ENCODE measurements around the gene DLX4.

DLX4 gene

DNA sequence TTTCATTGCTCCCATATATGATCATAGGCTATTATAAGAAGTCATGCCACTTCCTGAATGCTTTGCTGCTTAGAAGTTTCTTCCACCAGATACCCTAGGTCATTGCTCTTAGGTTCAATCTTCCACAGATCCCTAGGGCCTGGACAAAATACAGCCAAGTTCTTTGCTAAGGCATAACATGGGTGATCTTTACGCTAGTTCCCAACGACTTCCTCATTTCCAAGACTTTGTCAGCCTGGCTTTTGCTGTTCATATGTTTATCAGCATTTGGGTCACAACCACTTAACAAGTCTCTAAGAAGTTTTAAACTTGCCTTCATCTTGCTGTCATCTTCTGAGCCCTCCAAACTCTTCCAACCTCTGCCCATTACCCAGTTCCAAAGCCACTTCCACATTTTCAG, 46.2 kb downstream of the DLX4 start:
- no peak overlapping the region for H3K4me3 ChIP-seq (ENCODE audit: low read length)
- TF ChIP-seq ZNF274 (IDR thresholded peaks at IDR 0.05; ENCODE audit: low read depth, low read length), result no peak

DNA sequence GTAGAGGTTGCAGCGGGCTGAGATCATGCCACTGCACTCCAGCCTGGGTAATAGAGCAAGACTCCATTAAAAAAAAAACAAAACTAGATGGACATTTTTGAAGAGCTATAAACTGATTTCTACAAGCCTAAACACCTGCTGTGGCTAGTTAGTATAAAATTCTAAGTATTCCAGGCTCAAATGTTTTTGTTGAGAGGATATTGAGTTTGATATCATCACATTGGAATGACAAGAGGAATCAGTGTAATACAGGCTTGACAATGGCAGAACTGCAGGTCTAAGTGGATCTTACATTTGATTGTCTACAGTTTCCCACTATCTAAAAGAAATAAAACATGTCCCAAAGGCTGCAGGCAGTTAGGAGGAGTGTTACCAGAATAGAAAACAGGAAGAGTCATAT, 49.9 kb downstream of the DLX4 start:
- H3K4me3 ChIP-seq (ENCODE audit: low read length), result no peak overlapping the region
- TF ChIP-seq ZNF274 (IDR thresholded peaks at IDR 0.05; ENCODE audit: low read depth, low read length), result no peak

DNA sequence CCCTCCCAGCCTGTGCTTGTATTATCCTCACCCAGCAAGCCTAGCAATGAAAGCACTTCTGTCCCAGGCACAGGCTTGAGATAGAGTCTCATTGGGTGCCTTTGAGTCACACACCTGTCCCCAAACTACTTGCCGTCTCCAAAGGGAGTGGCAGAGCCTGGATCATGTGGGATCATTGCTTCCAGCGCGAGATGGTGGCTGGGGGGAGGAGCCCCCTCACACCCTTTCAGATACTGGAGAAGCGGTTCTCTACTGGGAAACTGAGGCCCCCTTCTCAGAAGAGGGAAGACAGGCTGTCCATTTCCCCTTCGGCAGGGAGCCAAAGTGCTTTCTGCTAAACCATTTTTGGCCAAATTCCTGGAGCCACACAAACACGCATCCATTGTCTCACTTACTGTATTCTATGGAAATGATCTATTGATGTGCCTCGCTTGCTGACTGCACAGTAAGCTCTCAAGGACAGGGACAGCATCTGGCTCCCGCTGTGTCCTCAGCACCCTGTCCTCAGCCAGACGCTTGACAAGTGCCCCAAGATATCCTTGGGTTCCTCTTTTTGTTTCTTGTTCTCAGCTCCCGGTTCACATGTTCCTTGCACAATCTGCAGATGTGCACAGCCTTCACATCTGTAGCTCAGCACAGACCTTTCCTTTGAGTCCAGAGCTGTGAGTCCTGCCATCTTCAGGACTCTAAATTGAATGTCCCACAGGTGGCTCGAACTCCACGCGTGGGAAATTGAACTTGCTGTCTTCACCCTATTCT, 52.0 kb downstream of the DLX4 start:
- no peak for TF ChIP-seq ZNF274 (IDR thresholded peaks at IDR 0.05; ENCODE audit: low read depth, low read length)
- H3K4me3 ChIP-seq (ENCODE audit: low read length), result no peak overlapping the region

DNA sequence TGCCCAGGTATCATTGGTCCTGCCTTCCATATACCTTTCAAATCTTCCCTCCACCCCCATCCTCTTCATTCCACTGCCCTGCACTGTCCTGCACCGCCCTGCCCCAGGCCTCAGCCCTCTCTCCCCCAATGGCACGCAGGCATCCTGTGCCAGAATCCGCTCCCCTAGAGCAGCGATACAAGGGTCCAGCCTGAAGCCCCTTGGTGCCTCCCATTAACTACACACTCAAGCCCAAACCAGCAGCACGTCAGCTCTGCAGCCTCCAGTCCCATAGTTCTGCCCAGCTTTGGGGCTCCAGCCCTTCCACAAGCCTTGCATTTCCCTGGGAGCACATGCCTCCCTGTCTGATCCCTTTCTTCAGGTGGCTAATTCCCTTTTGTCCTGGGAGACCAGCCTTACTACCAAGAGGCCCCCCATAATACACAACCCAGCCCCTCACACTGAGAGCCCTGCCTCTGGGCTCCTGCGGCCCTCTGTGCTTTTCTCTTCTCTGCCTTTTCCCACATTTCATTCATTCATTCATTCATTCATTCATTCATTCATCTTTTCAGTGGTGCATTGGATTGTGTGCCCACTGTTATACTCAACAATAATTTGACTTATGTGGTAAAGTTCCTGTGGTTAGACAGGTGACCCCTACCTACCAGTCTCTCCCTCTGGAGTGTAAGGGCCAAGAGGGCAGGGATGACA, 52.8 kb downstream of the DLX4 start:
- no peak for TF ChIP-seq ZNF274 (IDR thresholded peaks at IDR 0.05; ENCODE audit: low read depth, low read length)
- no peak overlapping the region for H3K4me3 ChIP-seq (ENCODE audit: low read length)

DNA sequence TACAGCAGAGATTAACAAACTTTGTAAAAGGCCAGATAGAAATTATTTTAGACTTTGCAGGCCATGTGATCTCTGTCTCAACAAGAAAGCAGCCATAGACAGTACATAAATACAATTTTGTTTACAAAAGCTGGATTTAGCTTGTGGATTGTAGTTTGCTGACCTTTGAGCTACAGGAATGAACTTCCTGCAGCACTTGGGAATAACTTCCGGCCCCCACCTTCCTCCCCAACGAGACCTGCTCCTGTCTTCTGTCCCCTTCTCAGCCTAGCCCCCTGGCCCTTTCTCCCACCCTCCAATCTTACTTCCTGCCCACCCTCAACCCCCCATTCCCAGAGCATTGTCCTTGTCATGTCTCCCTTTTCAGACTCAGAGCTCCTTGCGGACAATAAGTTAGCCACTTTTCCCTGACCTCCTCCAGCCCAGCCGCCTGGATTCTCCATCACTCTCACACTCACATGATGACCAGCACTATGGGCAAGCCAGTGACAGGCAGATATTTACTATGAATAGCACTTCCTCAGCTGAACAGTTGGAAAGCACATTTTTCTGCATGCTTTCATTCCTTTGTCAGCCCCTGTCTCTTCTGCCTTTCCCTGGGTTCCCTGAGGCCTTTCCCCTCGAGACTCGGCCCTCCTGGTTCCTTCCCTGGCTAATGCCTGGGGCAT, 53.6 kb downstream of the DLX4 start:
- H3K4me3 ChIP-seq (ENCODE audit: low read length), result no peak overlapping the region
- TF ChIP-seq ZNF274 (IDR thresholded peaks at IDR 0.05; ENCODE audit: low read depth, low read length), result no peak

DNA sequence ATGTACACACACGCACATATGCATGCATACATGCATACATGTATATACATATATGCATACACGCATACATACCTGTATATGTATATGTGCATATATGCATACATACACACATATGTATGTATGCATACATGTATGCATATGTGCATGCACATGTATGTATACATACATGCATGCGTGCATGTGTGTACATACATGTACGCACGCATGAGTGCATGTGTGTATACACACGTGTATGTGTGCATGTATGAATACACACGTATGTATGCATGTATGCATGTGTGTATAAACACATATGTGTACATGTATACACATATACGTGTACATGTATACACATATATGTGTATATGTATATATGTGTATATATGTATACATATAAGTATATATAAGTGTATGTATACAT, 54.5 kb downstream of the DLX4 start:
- H3K4me3 ChIP-seq (ENCODE audit: low read length), result no peak overlapping the region

More for the DNA sequence above, 54.5 kb downstream of the DLX4 start:
- TF ChIP-seq ZNF274 (IDR thresholded peaks at IDR 0.05; ENCODE audit: low read depth, low read length), result no peak
